ENCODE results near the gene PHLDA2.

DNA sequence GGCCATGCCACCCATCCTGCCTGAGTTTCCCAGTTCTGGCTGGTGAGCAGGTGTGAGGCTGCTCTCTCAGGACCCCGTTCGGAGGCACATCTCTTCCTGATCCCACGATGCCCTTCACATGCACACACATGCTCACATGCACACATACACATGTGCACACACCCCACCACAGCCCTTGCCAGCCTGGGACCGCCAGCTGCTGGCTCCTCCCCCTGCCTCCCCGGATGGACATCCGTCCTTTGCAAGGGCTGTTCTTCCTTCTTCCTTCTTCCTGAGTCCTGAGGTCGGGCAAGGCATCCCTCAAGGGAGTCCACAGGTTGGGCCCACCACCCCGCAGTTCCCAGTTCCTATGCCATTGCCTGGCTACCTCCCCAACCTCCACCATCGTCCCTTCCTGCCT, 33.2 kb downstream of the PHLDA2 start:
- TF ChIP-seq, protein P1, sequence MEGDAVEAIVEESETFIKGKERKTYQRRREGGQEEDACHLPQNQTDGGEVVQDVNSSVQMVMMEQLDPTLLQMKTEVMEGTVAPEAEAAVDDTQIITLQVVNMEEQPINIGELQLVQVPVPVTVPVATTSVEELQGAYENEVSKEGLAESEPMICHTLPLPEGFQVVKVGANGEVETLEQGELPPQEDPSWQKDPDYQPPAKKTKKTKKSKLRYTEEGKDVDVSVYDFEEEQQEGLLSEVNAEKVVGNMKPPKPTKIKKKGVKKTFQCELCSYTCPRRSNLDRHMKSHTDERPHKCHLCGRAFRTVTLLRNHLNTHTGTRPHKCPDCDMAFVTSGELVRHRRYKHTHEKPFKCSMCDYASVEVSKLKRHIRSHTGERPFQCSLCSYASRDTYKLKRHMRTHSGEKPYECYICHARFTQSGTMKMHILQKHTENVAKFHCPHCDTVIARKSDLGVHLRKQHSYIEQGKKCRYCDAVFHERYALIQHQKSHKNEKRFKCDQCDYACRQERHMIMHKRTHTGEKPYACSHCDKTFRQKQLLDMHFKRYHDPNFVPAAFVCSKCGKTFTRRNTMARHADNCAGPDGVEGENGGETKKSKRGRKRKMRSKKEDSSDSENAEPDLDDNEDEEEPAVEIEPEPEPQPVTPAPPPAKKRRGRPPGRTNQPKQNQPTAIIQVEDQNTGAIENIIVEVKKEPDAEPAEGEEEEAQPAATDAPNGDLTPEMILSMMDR (IDR thresholded peaks at IDR 0.05) = no peak
- TF ChIP-seq POLR2A (IDR thresholded peaks at IDR 0.05; ENCODE audit: low read length) (no peak), BHLHE40 (IDR thresholded peaks at IDR 0.05; ENCODE audit: low read depth, low read length) (no peak)

Data from A549 (cell line).